Esophagus muscularis mucosa (tissue), 4 donors: ENCODE measurements around the gene SUN3. TPM values are rescaled to one million over a fixed set of nuclear protein-coding genes. Genes with fewer than 3 reads are reported as not detected.
A peak's percentile ranks its signal among the peaks of the same experiment; 100 is the strongest.

Source experiments
- DNase-seq: peaks from one replicate; pipeline ENCODE4 v3.0.0-alpha.2; 2017; ENCODE audit errors: extremely low spot score
- H3K27ac ChIP-seq, 4 donors: fragments of 200-600 bp; sonication (generic); replicated peaks in 1 of 4; 1 replicate in 3 of 4; 2 replicates in 1 of 4; pipeline ENCODE4 v1.5.1; 2016 to 2019; ENCODE audit warnings: mild to moderate bottlenecking in 1 of 4
- H3K27me3 ChIP-seq, 4 donors: fragments of 200-600 bp; sonication (generic); one replicate each; pipeline versions ENCODE4 v1.5.1 to v1.6.0; 2016 to 2019
- H3K36me3 ChIP-seq, 4 donors: fragments of 200-600 bp; sonication (generic); one replicate each; pipeline ENCODE4 v1.5.1; 2016 to 2019
- H3K4me1 ChIP-seq, 4 donors: fragments of 200-600 bp; sonication (generic); one replicate each; pipeline ENCODE4 v1.5.1; 2016 to 2019
- H3K4me3 ChIP-seq, 4 donors: fragments of 200-600 bp; sonication (generic); 1 replicate in 2 of 4; 2 replicates in 2 of 4; pipeline ENCODE4 v1.5.1; 2016 to 2019; ENCODE audit warnings: mild to moderate bottlenecking in 4 of 4, moderate library complexity in 1 of 4
- H3K9me3 ChIP-seq, 4 donors: fragments of 200-600 bp; sonication (generic); 1 replicate in 3 of 4; 2 replicates in 1 of 4; pipeline ENCODE4 v1.5.1; 2016 to 2019
- EP300 ChIP-seq: sonication (generic); formaldehyde crosslinking; IDR thresholded peaks from one replicate; pipeline ENCODE4 v1.6.1; 2017; ENCODE audit warnings: antibody characterized with exemption
- POLR2A ChIP-seq: fragments of 450-650 bp; IDR thresholded peaks from one replicate; pipeline ENCODE4 v1.6.1; 2017; ENCODE audit warnings: antibody characterized with exemption, moderate library complexity, mild to moderate bottlenecking, low read depth
- POLR2AphosphoS5 ChIP-seq, 2 donors: sonication (generic); formaldehyde crosslinking; IDR thresholded peaks; one replicate each; pipeline ENCODE4 v1.6.1; 2017; ENCODE audit warnings: antibody characterized with exemption in 2 of 2
- WGBS: methylation state at CpG from one replicate; pipeline ENCODE4 v1.1.5; 2018; 5-methylcytosine and 5-hydroxymethylcytosine counted together
- intact Hi-C: fragments of 100-400 bp; cut with DNase I; formaldehyde crosslinking; loops from one replicate; pipeline ENCODE4 v1.15.1; 2023
- total RNA-seq, 4 donors: library from RNA; depleted of rRNA; stranded (reverse); fragments of >200 nt; gene quantifications; one replicate each; pipeline versions ENCODE4 v1.1.0 to v1.2.1, GENCODE V29; 2016
- TF ChIP-seq, protein P1 (sequence below), 3 experiments: fragments of 200-600 bp in 2 of 3; fragments of 450-650 bp in 1 of 3; sonication (generic) in 2 of 3; IDR thresholded peaks; one replicate each; pipeline ENCODE4 v1.5.1; 2017 to 2019; ENCODE audit warnings: antibody characterized with exemption in 3 of 3, mild to moderate bottlenecking in 2 of 3, moderate library complexity in 1 of 3

Gene SUN3
- total RNA-seq, 4 donors from 2014 or later, result not detected

DNA sequence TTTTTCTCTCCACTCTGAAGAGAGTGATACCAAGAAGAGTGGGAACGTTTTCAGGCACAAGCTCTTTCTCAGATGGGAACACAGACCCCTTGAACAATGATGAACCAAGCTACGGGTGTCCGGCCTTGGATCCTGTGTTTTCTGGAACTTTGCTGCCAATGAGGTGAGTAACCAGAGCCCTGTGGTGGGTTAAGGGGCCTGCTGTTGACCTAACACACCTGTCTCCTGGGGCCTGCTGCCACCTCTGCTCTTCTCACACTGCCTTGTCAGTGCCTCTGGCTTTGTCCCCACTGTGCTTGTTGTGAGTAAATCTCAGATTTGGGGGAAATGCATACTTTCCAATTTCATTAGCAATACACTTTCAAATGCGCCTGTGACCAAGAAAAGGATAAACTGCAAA lies 79.2 kb downstream of the SUN3 start:
- no peaks in the 10 kb centered on the region for H3K27me3 ChIP-seq
- intact Hi-C loops, result no loop called here
- no peaks in the 10 kb centered on the region for H3K9me3 ChIP-seq
- no peak overlapping the region for H3K4me3 ChIP-seq
- H3K27ac ChIP-seq, result peak overlapping the region in 3 of 4 donors; percentile 20 to 39 (median 31)
- WGBS, result 72% methylated on average over 4 of the region's 4 CpGs
- H3K4me1 ChIP-seq, result peaks cover 0 to 23% (median 5%) of the 10 kb centered on the region in 4 donors
- DNase-seq, result no peak
- H3K36me3 ChIP-seq, result peaks cover 0 to 13% (median 10%) of the 10 kb centered on the region in 4 donors
- TF ChIP-seq, protein P1, sequence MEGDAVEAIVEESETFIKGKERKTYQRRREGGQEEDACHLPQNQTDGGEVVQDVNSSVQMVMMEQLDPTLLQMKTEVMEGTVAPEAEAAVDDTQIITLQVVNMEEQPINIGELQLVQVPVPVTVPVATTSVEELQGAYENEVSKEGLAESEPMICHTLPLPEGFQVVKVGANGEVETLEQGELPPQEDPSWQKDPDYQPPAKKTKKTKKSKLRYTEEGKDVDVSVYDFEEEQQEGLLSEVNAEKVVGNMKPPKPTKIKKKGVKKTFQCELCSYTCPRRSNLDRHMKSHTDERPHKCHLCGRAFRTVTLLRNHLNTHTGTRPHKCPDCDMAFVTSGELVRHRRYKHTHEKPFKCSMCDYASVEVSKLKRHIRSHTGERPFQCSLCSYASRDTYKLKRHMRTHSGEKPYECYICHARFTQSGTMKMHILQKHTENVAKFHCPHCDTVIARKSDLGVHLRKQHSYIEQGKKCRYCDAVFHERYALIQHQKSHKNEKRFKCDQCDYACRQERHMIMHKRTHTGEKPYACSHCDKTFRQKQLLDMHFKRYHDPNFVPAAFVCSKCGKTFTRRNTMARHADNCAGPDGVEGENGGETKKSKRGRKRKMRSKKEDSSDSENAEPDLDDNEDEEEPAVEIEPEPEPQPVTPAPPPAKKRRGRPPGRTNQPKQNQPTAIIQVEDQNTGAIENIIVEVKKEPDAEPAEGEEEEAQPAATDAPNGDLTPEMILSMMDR (IDR thresholded peaks at IDR 0.05), result no peak
- TF ChIP-seq EP300, result no peak
- TF ChIP-seq POLR2AphosphoS5 (IDR thresholded peaks at IDR 0.05), result no peak
- no peak for TF ChIP-seq POLR2A

GRCh38 chr7:47948141-47948790 lies 80.6 kb downstream of the SUN3 start, which contains the start of gene PKD1L1:
TSS of gene PKD1L1 (minus strand) at chr7:47948466. CDS start at chr7:47948440, 26 bp downstream.
- Histone ChIP-seq H3K27ac (peak within 1 kb of the TSS in 3 of 4 donors; percentile 40 to 71 (median 50)), H3K27me3 (no peaks in the 10 kb centered on the region), H3K36me3 (no peaks in the 10 kb centered on the region), H3K9me3 (no peaks in the 10 kb centered on the region), H3K4me1 (peaks cover 0 to 23% (median 5%) of the 10 kb centered on the region in 4 donors), H3K4me3 (no peak within 1 kb of the TSS)
- 74% methylated on average over 7 of the region's 7 CpGs for WGBS
- DNase-seq, result no peak
- no peak for TF ChIP-seq EP300
- no peak for TF ChIP-seq POLR2A
- TF ChIP-seq POLR2AphosphoS5 (IDR thresholded peaks at IDR 0.05), result no peak
- TF ChIP-seq, protein P1 (IDR thresholded peaks at IDR 0.05), result no peak
- intact Hi-C loops, result no loop called here

- intact Hi-C loops, result no loop called here
- H3K27me3 ChIP-seq, result no peaks in the 10 kb centered on the region
- H3K4me1 ChIP-seq, result peaks cover 0 to 23% (median 5%) of the 10 kb centered on the region in 4 donors
- 95% methylated on average over 7 of the region's 7 CpGs for WGBS
- no peaks in the 10 kb centered on the region for H3K9me3 ChIP-seq
- no peaks in the 10 kb centered on the region for H3K36me3 ChIP-seq
- no peak for TF ChIP-seq EP300
- TF ChIP-seq POLR2A, result no peak
- TF ChIP-seq, protein P1 (IDR thresholded peaks at IDR 0.05), result no peak
- TF ChIP-seq POLR2AphosphoS5 (IDR thresholded peaks at IDR 0.05), result no peak
- DNase-seq, result no peak
- peak overlapping the region in 3 of 4 donors; percentile 37 to 71 (median 40) for H3K27ac ChIP-seq
- no peak overlapping the region for H3K4me3 ChIP-seq
These were observed 81.6 kb downstream of the SUN3 start for GRCh38 chr7:47947355-47947749.

- DNase-seq, result no peak
- no peaks in the 10 kb centered on the region for H3K36me3 ChIP-seq
- peaks cover 0 to 27% (median 7%) of the 10 kb centered on the region in 4 donors for H3K4me1 ChIP-seq
- 90% methylated on average over 7 of the region's 7 CpGs for WGBS
- H3K27ac ChIP-seq, result peak overlapping the region in 3 of 4 donors; percentile 37 to 71 (median 40)
- TF ChIP-seq POLR2AphosphoS5 (IDR thresholded peaks at IDR 0.05), result no peak
- no peak for TF ChIP-seq EP300
- no peak for TF ChIP-seq POLR2A
- TF ChIP-seq, protein P1 (IDR thresholded peaks at IDR 0.05), result no peak
- intact Hi-C loops, result loop anchor here (1.0 kb wide), 1 partner anchor 163 kb away; no protein-coding TSS in a partner anchor
- H3K27me3 ChIP-seq, result no peaks in the 10 kb centered on the region
- no peak overlapping the region for H3K4me3 ChIP-seq
- no peaks in the 10 kb centered on the region for H3K9me3 ChIP-seq
These were observed 82.1 kb downstream of the SUN3 start for GRCh38 chr7:47946581-47947354.
